ENCODE results near the gene MAGEA9. TPM values are rescaled to one million over a fixed set of nuclear protein-coding genes. Genes with fewer than 3 reads are reported as not detected.
"Not testable (repeated sequence)": the region's sequence is repeated elsewhere in the genome, so short reads cannot be mapped to it uniquely, and the experiment has no call there.

MAGEA9 gene
- total RNA-seq, 1 experiment from 2014 or later = not detected

- DNase-seq (ENCODE audit: low read depth) = no peak
Measured at GRCh38 chrX:149807747-149808458, 26.2 kb downstream of the MAGEA9 start.

DNA sequence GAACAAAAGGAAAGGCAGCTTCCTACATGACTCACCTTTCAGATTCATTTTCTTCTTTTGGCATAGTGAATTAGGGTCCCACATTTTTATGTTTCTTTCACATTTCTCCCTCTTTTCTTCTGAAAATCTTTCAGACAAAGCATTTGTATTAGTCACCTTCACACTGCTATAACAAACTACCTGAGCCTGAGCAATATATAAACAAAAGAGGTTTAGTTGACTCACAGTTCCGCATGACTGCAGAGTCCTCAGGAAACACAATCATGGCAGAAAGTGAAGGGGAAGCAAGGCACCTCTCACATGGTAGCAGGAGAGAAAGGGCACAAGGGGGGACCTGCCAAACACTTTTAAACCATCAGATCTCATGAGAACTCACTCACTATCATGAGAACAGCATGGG, 36.9 kb downstream of the MAGEA9 start:
- peak; percentile 9 for DNase-seq (ENCODE audit: low read depth)

- no peak for DNase-seq (ENCODE audit: low read depth)
Measured at GRCh38 chrX:149819371-149819770, 37.6 kb downstream of the MAGEA9 start.

GRCh38 chrX:149825424-149825823, 43.7 kb downstream of the MAGEA9 start:
- DNase-seq (ENCODE audit: low read depth) = peak; percentile 27

DNA sequence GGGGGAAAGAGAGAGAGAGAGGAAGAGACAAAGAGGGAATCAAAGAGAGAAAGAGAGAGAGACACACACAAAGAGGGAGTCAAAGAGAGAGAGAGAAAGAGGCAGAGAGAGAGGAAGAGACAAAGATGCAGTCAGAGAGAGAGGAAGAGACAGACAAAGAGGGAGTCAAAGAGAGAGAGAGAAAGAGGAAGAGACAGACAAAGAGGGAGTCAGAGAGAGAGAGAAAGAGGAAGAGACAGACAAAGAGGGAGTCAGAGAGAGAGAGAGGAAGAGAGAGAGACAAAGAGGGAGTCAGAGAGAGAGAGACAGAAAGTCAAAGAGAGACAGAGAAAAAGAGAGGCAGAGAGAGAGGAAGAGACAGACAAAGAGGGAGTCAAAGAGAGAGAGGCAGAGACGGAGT, 45.5 kb downstream of the MAGEA9 start:
- no peak for DNase-seq (ENCODE audit: low read depth)

DNA sequence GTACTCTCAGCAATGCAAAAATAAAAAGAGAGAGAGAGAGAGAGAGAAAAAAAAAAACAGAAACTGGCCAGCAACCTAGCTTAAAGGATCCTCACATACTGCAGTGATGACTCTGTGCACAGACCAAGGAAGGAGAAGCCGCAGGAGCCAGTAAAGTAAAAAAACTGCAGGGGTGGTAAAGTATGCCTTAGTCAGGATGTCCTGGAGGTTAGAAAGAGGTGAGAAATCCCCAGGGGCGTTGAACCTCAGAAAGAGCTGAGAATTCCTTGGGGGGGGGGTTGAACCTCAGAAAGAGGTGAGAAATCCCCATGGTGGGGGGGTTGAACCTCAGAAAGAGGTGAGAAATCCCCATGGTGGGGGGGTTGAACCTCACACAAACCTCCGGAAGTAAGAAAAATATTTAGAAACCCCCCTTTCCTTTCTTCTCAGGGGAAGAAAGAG, 48.0 kb downstream of the MAGEA9 start:
- peak; percentile 86 for DNase-seq (ENCODE audit: low read depth)

DNA sequence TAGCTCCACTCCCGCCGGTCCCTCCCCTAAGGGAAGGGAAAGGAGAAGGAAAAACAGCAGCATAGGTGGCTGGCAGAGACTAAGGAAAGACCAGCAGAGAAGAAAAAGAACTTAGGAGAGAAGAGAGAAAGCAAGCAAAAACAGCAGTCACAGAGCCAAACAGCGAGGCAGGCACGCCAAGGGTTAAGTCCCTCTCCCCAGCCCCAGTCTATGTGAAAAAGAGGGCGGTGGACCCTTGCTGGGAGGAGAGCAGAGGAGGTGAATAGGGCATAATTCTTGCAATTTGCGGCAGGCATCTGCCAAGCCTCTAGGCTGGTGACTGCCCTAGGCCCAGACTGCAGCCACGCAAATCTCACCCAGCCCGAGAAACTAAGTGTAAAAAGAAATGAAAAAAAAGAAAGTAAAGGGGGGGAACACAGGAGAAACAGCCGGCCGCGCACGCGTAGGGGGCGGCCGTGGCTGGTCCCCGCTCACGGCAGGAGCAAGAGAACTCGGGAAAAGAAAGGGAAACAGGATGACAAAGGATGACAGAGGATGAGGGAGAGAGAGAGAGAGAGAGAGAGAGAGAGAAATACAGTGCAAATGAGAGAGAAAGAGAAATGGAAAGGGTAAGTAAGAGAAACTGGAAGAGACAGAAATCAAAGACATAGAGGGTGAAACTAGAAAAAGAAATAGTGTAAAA, 48.6 kb downstream of the MAGEA9 start:
- peak; percentile 63 for DNase-seq (ENCODE audit: low read depth)

GRCh38 chrX:149831473-149831872, 49.7 kb downstream of the MAGEA9 start:
- DNase-seq (ENCODE audit: low read depth) = no peak

GRCh38 chrX:149836728-149837127, 55.0 kb downstream of the MAGEA9 start:
- not testable (repeated sequence) for DNase-seq (ENCODE audit: low read depth)

DNA sequence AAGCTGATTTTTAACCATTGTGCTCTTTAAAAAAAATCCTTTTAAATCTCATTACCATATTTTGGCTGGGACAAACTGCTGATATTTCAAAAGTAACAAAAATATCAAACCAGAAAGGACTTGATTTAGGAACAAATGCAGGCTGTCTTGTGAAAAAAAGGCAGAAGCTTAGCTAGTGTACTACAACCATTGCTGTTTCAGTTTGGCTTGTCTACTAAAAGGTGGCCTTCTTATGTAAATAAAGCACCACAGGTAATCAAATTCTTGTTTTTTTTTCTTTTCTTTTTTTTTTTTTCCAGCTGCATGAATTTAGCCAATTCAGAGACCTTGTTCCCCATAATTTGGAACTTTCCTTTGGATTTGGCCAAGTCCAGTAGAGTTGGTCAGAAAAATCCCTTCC, 55.4 kb downstream of the MAGEA9 start:
- no peak for DNase-seq (ENCODE audit: low read depth)

Other genes with a start within 250 kb of the MAGEA9 start
- 29.6 and 46.1 TPM in 2 replicates for gene EOLA1, start 240.9 kb upstream of the MAGEA9 start, total RNA-seq (2014; rRNA removed; shearing (Covaris generic))
- not detected in 2 replicates for gene HSFX3, start 232.0 kb upstream of the MAGEA9 start, total RNA-seq (2014; rRNA removed; shearing (Covaris generic))
- gene MAGEA9B, start 194.5 kb upstream of the MAGEA9 start, total RNA-seq (2014; rRNA removed; shearing (Covaris generic)) = 0.37 TPM in 1 of 2 replicates, not detected in the other
- gene HSFX2, start 186.6 kb upstream of the MAGEA9 start, total RNA-seq (2014; rRNA removed; shearing (Covaris generic)) = 0.79 TPM in 1 of 2 replicates, not detected in the other
- 32.7 and 38.4 TPM in 2 replicates for gene TMEM185A, start 150.1 kb upstream of the MAGEA9 start, total RNA-seq (2014; rRNA removed; shearing (Covaris generic))
- 0.07 and 0.42 TPM in 2 replicates for gene MAGEA11, start 69.9 kb upstream of the MAGEA9 start, total RNA-seq (2014; rRNA removed; shearing (Covaris generic))
- gene HSFX1, start 7.9 kb upstream of the MAGEA9 start, total RNA-seq (2014; rRNA removed; shearing (Covaris generic)) = 0.42 and 0.59 TPM in 2 replicates
- not detected in 2 replicates for gene MAGEA8, start 99.3 kb downstream of the MAGEA9 start, total RNA-seq (2014; rRNA removed; shearing (Covaris generic))
- gene HSFX4, start 147.6 kb downstream of the MAGEA9 start, total RNA-seq (2014; rRNA removed; shearing (Covaris generic)) = not detected in 2 replicates
- gene EOLA2, start 156.6 kb downstream of the MAGEA9 start, total RNA-seq (2014; rRNA removed; shearing (Covaris generic)) = 20.9 and 42.1 TPM in 2 replicates

Measured in M059J (cell line).